GM19239 (cell line): ENCODE measurements around the gene POLR3A.

Source experiments
- DNase-seq: peaks from one replicate; pipeline ENCODE4 v3.0.0; 2011; ENCODE audit warnings: low spot score; ENCODE audit not compliant: insufficient read length
- FAIRE-seq: peaks from 2 replicates; lab custom pipeline; 2011; peaks lifted over from hg19 to GRCh38; lab: Jason Lieb, UNC

POLR3A gene

DNA sequence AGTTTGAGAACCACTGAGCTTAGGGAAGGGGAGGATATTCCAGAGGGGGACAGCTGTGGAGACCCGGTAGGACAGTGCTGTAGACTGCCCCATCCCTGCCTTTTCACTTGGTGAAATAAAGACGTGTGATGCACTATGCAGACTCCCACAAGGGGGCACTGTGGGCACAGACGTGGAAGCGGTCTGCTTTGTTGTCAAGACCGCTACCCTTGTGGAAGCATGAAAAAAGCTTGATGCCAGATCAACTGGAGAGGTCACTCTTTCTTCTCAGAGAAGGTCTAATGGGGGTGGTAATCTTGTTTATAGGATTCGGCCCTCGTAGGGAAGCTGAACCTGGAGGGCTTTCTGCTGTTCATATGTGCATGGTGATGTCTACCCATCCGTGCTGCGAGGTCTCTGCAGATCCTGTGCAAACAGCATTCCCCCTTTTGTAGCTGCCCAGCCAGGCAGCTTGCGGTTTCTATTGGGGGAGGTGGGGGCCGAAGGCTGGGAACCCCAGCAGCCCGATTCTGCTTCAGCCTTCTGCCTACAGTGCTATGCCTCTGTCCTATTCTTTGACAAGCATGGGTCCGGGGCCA is 18.1 kb upstream of the POLR3A start:
- DNase-seq (no peak), FAIRE-seq (no peak)

DNA sequence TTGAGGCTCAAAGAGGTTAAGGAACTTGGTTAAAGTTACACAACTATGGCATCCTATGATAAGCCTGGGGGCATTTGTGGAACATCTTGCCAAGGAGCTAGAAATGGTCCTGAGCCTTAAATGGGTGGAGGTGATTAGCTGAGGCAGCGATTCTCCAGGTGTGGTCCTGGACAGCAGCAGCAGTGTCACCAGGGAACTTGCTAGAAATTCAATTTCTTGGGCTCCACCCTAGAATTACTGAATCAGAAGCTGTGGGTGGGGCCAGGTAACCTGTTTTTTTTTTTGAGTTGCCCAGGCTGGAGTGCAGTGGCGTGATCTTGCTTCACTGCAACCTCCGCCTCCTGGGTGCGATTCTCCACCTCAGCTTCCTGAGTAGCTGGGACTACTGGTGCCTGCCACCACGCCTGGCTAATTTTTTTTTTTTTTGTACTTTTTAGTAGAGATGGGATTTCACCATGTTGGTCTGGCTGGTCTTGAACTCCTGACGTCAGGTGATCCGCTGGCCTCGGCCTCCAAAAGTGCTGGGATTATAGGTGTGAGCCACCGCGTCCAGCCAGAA is 17.5 kb upstream of the POLR3A start:
- FAIRE-seq (no peak), DNase-seq (no peak)

DNA sequence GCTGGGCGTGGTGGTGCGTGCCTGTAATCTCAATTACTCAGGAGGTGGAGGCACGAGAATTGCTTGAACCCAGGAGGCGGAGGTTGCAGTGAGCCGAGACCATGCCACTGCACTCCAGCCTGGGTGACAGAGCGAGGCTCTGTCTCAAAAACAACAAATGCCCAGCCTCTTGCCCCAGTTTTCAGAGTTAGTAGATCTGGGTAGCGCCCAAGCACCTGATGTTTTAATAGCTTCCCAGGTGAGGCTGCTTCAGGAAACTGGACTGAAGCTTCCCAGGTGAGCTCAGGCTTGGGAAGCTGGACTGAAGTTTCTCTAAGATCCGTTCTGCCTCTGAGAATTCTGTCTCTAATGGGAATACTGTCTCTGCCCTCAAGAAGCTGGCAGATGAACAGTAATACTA is 16.5 kb upstream of the POLR3A start:
- no peak for DNase-seq
- no peak for FAIRE-seq

DNA sequence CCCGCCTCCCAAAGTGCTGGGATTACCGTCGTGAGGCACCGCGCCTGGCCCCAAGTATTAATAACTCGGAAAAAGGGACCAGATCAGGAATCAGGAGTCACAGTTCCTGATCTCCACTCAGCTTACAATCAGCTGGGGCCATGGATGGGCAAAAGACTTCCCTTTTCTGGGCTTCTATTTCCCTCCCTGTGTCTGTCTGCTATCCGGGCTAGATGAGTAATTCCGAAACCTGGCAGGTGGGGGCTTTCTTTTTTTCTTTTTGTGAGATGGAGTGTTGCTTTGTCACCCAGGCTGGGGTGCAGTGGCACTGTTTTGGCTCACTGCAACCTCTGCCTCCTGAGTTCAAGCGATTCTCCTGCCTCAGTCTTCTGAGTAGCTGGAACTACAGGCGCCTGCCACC is 15.9 kb upstream of the POLR3A start:
- FAIRE-seq: peak; percentile 45
- no peak for DNase-seq

- no peak for DNase-seq
- FAIRE-seq: no peak
These were observed 15.4 kb upstream of the POLR3A start for GRCh38 chr10:78044699-78045098.

DNA sequence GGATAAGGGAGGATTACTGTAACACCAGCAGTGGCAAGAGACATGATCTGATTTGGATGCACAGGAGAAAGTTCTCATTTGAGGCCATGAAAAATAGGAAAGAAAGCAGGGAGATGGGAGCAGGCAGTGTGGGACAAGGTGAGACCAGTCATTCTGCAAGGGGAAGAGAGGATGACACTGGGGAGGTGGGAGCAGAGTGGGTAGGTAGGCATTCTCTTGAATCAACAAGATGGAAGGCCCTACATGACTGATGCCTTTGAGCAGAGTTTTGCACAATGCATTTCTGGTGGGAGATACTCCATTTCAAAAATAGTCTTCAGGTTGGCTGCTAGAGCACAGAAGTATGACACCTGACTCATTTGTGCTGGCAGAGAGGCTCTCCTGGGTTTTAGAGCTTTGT is 14.9 kb upstream of the POLR3A start:
- FAIRE-seq: no peak
- no peak for DNase-seq

DNA sequence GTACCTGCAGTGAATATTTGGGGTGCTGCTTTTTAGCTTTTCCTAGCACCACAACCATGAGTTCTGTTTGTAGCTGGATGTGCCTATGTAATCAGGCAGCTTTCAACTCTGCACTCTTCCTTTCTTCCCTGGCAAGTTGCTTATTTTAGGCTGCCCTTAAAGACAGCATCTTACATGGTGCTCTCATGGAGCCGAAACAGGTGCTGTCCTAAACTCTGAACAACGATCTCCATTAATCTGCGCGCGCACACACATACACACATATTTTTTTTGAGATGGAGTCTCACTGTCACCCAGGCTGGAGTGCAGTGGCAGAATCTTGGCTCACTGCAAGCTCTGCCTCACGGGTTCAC is 13.4 kb upstream of the POLR3A start:
- no peak for FAIRE-seq

GRCh38 chr10:78042058-78042751 is 12.9 kb upstream of the POLR3A start:
- DNase-seq (no peak), FAIRE-seq (no peak)

More for the DNA sequence above, 13.4 kb upstream of the POLR3A start:
- no peak for DNase-seq

DNA sequence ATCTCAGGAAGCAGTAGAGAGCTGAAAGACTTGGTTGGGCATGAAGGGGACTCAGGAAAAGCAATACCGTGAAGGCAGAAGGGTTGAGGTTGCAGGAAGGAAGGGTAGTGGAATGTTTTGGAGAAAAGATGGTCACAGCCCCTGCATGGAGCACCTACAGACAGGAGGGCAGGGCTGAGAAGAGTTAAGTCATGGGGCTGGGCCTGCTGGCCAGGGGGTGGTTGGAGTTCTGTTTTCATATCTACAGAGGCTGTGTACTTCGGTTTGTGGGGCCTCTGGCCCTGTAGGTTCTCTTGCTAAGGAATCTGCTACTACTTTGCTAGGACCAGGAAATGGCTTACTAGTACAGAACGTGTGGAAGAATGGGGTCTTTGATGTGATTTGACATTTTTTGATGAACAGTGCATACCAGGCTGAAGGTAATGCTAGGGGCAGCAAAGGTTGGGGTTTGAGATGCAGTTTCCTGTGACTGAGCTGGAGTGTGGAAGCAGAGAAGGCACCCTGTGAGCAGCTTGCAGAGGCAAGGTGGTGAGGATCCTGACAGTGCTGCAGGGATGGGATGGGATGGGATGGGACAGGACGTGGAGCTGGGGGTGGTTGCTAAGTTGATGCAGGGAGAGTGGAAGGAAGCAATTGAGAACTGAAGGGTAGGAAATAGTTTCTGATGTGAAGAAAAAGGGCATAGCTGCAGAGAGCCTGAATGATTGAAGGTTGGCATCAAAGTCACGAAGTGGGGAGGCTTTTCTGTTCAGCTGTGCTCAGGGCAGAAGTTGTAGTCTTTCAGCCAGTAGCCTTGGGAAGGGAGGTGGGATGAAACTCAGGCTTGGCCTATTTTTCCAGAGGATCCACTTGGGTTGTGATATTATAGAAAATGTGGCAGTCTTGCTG is 12.1 kb upstream of the POLR3A start:
- no peak for DNase-seq
- FAIRE-seq: no peak

DNA sequence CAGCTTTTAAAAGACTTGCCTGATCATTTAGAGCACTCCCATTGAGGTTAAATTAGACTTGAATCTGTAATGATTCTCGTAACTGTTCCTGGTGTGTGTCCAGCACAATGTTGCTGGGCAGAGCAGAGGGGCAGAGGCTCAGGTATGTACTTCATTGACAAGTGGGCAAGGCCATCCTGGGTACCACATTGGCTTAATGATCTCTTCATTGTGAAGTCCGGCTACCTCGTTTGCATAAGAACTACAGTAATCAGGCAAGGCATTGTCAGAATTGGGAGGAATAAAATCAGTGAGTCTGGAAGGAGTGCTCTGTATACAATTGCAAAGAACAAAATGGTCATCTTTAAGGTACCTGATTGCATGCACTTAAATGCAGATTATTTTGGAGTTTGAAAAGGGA is 10.4 kb upstream of the POLR3A start:
- FAIRE-seq (no peak), DNase-seq (no peak)

- no peak for FAIRE-seq
- no peak for DNase-seq
These were observed 9.7 kb upstream of the POLR3A start for GRCh38 chr10:78038791-78039547.

DNA sequence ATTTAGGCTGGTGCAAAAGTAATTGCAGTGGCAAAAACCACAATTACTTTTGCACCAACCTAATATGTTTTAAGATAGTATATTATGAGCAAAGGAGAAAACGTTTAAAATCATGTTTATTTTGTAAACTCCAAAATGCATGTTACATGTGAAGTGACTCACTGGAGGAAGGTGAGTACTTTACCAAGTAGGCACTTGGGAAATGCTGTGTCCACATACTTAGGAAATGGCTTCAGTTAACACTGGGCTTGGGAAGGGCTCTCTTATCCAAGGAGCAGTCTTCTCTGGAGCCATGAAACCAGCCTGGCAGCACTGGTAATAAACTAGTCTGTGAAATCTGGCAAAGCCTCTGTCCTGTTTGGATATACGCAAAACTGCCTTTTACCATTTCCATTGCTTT is 8.8 kb upstream of the POLR3A start:
- DNase-seq: no peak
- no peak for FAIRE-seq

DNA sequence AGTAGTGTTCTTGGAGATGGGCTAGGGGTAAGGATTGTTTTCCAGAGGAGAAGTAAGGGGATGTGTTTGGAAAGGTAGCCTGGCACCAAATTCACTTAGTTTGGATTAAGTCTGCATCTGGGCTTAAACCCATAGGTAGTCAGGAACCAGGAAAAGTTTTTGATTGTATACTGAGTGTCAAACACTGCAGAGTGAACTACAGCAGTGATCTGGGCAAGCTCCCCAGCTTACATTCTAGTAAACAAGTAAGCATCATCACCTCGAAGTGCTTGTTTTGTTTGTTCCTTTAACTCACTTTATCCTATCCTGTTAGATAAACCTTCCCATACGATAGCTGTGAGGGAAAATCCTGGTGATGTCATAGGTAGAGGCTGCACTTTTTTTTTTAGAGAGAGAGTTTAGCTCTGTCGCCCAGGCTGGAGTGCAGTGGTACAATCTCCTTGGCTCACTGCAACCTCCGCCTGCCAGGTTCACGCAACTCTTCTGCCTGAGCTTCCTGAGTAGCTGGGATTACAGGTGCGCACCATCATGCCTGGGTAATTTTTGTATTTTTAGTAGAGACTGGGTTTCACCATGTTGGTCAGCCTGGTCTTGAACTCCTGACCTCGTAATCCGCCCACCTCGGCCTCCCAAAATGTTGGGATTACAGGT is 6.7 kb upstream of the POLR3A start:
- DNase-seq (no peak), FAIRE-seq (no peak)

GRCh38 chr10:78035437-78035836 is 6.1 kb upstream of the POLR3A start:
- DNase-seq: no peak
- no peak for FAIRE-seq

DNA sequence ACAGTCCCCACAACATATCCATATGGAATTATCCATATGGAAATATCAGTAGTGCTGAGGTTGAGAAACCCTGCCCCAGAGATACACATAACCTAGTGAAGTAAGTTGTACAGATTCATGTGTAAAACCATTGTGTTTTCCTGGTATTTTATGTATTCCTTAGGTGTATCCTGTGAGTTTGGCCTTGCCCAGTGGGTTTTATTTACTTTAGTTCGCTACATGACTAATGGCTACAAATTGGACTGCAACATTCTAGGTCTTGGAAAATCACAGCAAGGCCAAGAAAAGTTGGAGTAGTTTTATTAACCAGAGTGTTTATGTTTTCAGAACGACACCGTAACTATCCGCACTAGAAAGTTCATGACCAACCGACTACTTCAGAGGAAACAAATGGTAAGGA is 5.7 kb upstream of the POLR3A start:
- DNase-seq (no peak), FAIRE-seq (no peak)

GRCh38 chr10:78033637-78034470 is 4.5 kb upstream of the POLR3A start, which contains the start of gene RPS24:
TSS of gene RPS24 (plus strand) at chr10:78033863. CDS start at chr10:78033902, 39 bp downstream.
- DNase-seq (peak; percentile 65), FAIRE-seq (peak; percentile 90)

GRCh38 chr10:78033387-78033636 is 4.0 kb upstream of the POLR3A start:
- no peak for FAIRE-seq
- no peak for DNase-seq

DNA sequence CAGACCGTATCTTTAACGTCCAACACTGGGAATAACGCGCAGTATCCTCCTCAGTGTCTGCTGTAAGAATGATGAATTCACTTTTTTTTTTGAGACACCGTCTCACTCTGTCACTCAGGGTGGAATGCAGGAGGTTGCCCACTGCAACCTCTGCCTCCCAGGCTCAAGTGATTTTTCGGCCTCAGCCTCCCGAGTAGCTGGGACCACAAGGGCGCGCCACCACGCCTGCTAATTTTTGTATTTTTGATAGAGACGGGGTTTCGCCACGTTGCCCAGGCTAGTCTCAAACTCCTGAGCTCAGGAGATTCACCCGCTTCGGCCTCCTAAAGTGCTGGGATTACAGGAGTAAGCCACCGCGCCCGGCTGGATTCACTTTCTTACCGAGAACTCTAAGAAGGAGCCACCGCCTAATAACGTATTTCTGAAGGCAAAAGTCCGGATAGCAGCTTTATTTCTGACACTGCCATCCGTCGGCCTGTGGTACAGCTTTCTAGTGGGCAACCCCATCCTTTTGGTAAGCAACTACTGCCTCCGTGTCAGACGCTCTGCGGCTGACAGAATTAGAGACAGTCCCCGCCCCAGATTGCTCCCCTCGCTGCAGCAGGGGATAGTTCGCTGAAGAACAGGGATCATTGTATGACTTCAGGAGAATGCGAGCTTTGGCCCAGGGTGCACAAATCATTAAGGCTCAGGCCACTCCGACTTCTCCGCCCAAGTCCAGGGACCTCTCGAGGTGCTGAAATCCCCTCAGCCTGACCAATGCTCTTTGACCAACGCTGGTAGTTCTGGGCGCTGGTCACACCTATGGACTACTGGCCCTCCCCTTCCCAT is 662 bp downstream of the POLR3A start:
- DNase-seq (no peak), FAIRE-seq (no peak)
